ENCODE data around the gene RSPH1.

DNA sequence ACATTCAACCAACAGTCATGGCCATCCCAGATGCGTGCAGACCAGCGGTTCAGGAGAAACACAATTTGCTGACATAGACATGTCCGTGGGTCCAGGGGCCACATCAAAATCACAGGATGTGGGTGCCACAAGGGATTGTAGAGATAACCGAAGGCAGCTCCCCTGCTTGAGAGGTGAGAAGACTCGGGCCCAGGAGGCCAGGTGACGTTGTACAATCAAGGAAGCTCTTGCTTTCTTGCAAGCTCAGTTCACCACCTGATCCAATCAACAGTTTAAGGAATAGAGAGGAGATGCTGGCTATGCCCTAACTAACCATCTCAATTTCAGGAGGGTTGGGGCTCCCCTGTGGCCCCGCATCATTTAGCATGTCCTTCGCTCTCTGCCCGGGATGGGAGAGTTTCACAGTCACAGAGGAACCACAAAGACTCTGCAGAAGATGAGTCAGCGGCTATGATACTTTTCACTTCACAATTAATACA is 72.8 kb downstream of the RSPH1 start:
- TF ChIP-seq, protein P1, sequence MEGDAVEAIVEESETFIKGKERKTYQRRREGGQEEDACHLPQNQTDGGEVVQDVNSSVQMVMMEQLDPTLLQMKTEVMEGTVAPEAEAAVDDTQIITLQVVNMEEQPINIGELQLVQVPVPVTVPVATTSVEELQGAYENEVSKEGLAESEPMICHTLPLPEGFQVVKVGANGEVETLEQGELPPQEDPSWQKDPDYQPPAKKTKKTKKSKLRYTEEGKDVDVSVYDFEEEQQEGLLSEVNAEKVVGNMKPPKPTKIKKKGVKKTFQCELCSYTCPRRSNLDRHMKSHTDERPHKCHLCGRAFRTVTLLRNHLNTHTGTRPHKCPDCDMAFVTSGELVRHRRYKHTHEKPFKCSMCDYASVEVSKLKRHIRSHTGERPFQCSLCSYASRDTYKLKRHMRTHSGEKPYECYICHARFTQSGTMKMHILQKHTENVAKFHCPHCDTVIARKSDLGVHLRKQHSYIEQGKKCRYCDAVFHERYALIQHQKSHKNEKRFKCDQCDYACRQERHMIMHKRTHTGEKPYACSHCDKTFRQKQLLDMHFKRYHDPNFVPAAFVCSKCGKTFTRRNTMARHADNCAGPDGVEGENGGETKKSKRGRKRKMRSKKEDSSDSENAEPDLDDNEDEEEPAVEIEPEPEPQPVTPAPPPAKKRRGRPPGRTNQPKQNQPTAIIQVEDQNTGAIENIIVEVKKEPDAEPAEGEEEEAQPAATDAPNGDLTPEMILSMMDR (conservative IDR thresholded peaks at IDR 0.05; ENCODE audit: low read depth, low read length): no peak
- no peak for TF ChIP-seq EZH2phosphoT487 (IDR thresholded peaks at IDR 0.05; ENCODE audit: borderline replicate concordance, low read length)
